H1 (cell line): Measurements from ENCODE around the gene ALG3. TPM values are rescaled to one million over a fixed set of nuclear protein-coding genes. Genes with fewer than 3 reads are reported as not detected.

ENCODE experiments used
- CTCF ChIA-PET: fragments of 300-600 bp; sonication (Branson Sonifier 250); formaldehyde crosslinking; loops from one replicate; lab custom pipeline; 2021; ENCODE audit not compliant: partially characterized antibody; lab: Charles Lee
- POLR2A ChIA-PET: fragments of 300-600 bp; sonication (Branson Sonifier 250); formaldehyde crosslinking; loops from one replicate; lab custom pipeline; 2021; ENCODE audit warnings: inconsistent platforms; ENCODE audit not compliant: partially characterized antibody; lab: Charles Lee
- DNase-seq, 2 experiments: peaks; one replicate each; pipeline versions ENCODE4 v3.0.0 to v3.0.0-alpha.2; 2010 to 2022; ENCODE audit warnings: low spot score in 2 of 2, low read depth in 1 of 2, mixed read lengths in 1 of 2
- FAIRE-seq: peaks from 2 replicates; lab custom pipeline; 2011; peaks lifted over from hg19 to GRCh38; lab: Jason Lieb, UNC
- H2AFZ ChIP-seq: 2 replicates; pipeline ENCODE4 v1.8.1; 2012; ENCODE audit warnings: low read length, inconsistent platforms
- H2AK5ac ChIP-seq: 2 replicates; pipeline ENCODE4 v1.6.1; 2013; ENCODE audit warnings: low read depth, low read length
- H2BK120ac ChIP-seq: replicated peaks from 2 replicates; pipeline ENCODE3; 2013; ENCODE audit warnings: low read depth, low read length, inconsistent platforms
- H2BK12ac ChIP-seq: 2 replicates; pipeline ENCODE4 v1.6.1; 2013; ENCODE audit warnings: low read depth, low read length
- H2BK15ac ChIP-seq: 2 replicates; pipeline ENCODE4 v1.6.1; 2013; ENCODE audit warnings: low read length
- H2BK20ac ChIP-seq: 2 replicates; pipeline ENCODE4 v1.6.1; 2013; ENCODE audit warnings: low read length
- H2BK5ac ChIP-seq: 2 replicates; pipeline ENCODE4 v1.6.1; 2013; ENCODE audit warnings: low read depth, low read length
- H3K14ac ChIP-seq: 2 replicates; pipeline ENCODE4 v1.6.1; 2013; ENCODE audit warnings: inconsistent platforms; ENCODE audit not compliant: insufficient read length
- H3K18ac ChIP-seq: 2 replicates; pipeline ENCODE4 v1.6.1; 2013; ENCODE audit warnings: low read length; ENCODE audit errors: extremely low read depth
- H3K23ac ChIP-seq: 2 replicates; pipeline ENCODE4 v1.6.1; 2013; ENCODE audit warnings: inconsistent platforms; ENCODE audit not compliant: insufficient read length
- H3K23me2 ChIP-seq: 2 replicates; pipeline ENCODE4 v1.6.1; 2013; ENCODE audit warnings: low read depth, low read length
- H3K27ac ChIP-seq: 2 replicates; pipeline ENCODE4 v1.6.1; 2011; ENCODE audit warnings: low read depth, low read length, inconsistent platforms
- H3K27me3 ChIP-seq, 4 experiments: replicated peaks in 1 of 4; 1 replicate in 1 of 4; 2 replicates in 3 of 4; pipeline versions ENCODE4 v1.6.1 to v1.8.1; 2011 to 2013; ENCODE audit warnings: low read length in 3 of 4, mild to moderate bottlenecking in 3 of 4, inconsistent platforms in 2 of 4, mixed read lengths in 2 of 4, moderate library complexity in 1 of 4; ENCODE audit not compliant: control insufficient read depth in 3 of 4, insufficient read depth in 3 of 4; ENCODE audit errors: extremely low read depth in 1 of 4
- H3K36me3 ChIP-seq, 4 experiments: 2 replicates each; pipeline versions ENCODE4 v1.6.1 to v1.8.1; 2011 to 2013; ENCODE audit warnings: mild to moderate bottlenecking in 4 of 4, low read length in 3 of 4, moderate library complexity in 2 of 4, control low read depth in 1 of 4, inconsistent platforms in 1 of 4; ENCODE audit not compliant: insufficient read depth in 4 of 4, control insufficient read depth in 2 of 4
- H3K4ac ChIP-seq: replicated peaks from 2 replicates; pipeline ENCODE3; 2013; ENCODE audit warnings: low read length, low read depth, mixed read lengths, inconsistent platforms; ENCODE audit not compliant: insufficient read length
- H3K4me1 ChIP-seq, 4 experiments: replicated peaks in 1 of 4; 1 replicate in 1 of 4; 2 replicates in 3 of 4; pipeline versions ENCODE4 v1.6.1 to v1.8.1; 2011 to 2013; ENCODE audit warnings: low read length in 3 of 4, inconsistent platforms in 2 of 4, mixed read lengths in 1 of 4; ENCODE audit not compliant: insufficient read depth in 4 of 4, control insufficient read depth in 3 of 4
- H3K4me2 ChIP-seq, 2 experiments: 2 replicates each; pipeline versions ENCODE4 v1.6.1 to v1.8.1; 2011 to 2013; ENCODE audit warnings: low read depth in 2 of 2, low read length in 2 of 2, control low read depth in 1 of 2, inconsistent platforms in 1 of 2, mild to moderate bottlenecking in 1 of 2; ENCODE audit not compliant: insufficient read depth in 1 of 2
- H3K4me3 ChIP-seq, 4 experiments: fragments of 200-600, 300-600 bp in 1 of 4; sonication (generic), shearing (Covaris generic), sonication (Bioruptor Twin) in 1 of 4; 2 replicates each; pipeline versions ENCODE4 v1.5.1 to v1.8.1; 2011 to 2016; ENCODE audit warnings: low read length in 4 of 4, low read depth in 3 of 4, control low read depth in 2 of 4, inconsistent platforms in 2 of 4, mild to moderate bottlenecking in 2 of 4, mixed read lengths in 1 of 4, moderate library complexity in 1 of 4; ENCODE audit not compliant: insufficient read depth in 2 of 4; ENCODE audit errors: extremely low read depth in 1 of 4
- H3K56ac ChIP-seq: replicated peaks from 2 replicates; pipeline ENCODE3; 2013; ENCODE audit warnings: low read depth, mild to moderate bottlenecking, mixed read lengths, low read length, inconsistent platforms; ENCODE audit not compliant: insufficient read length
- H3K79me1 ChIP-seq: 2 replicates; pipeline ENCODE4 v1.6.1; 2013; ENCODE audit warnings: low read depth, low read length, control low read depth
- H3K79me2 ChIP-seq, 2 experiments: 2 replicates each; pipeline versions ENCODE4 v1.6.1 to v1.8.1; 2012 to 2013; ENCODE audit warnings: low read length in 2 of 2, mild to moderate bottlenecking in 2 of 2, inconsistent platforms in 1 of 2; ENCODE audit not compliant: insufficient read depth in 2 of 2, control insufficient read depth in 1 of 2
- H3K9ac ChIP-seq, 4 experiments: replicated peaks in 1 of 4; 1 replicate in 1 of 4; 2 replicates in 3 of 4; pipeline versions ENCODE4 v1.6.1 to v1.8.1; 2011 to 2013; ENCODE audit warnings: low read depth in 3 of 4, low read length in 3 of 4, control low read depth in 2 of 4, mild to moderate bottlenecking in 2 of 4, moderate library complexity in 2 of 4, inconsistent platforms in 1 of 4; ENCODE audit errors: extremely low read depth in 1 of 4
- H3K9me3 ChIP-seq, 2 experiments: 2 replicates each; pipeline versions ENCODE4 v1.6.1 to v1.8.1; 2012 to 2013; ENCODE audit warnings: mild to moderate bottlenecking in 2 of 2, moderate library complexity in 2 of 2, control low read depth in 1 of 2, inconsistent platforms in 1 of 2, low read depth in 1 of 2, low read length in 1 of 2, mixed read lengths in 1 of 2; ENCODE audit not compliant: insufficient read depth in 2 of 2
- H4K20me1 ChIP-seq, 2 experiments: replicated peaks in 1 of 2; 2 replicates each; pipeline versions ENCODE3 to v1.8.1; 2011 to 2013; ENCODE audit warnings: inconsistent platforms in 2 of 2, low read length in 2 of 2, mild to moderate bottlenecking in 1 of 2; ENCODE audit not compliant: insufficient read depth in 2 of 2, control insufficient read depth in 1 of 2
- H4K5ac ChIP-seq: 2 replicates; pipeline ENCODE4 v1.6.1; 2013; ENCODE audit warnings: low read length, low read depth, mixed read lengths, inconsistent platforms; ENCODE audit not compliant: insufficient read length
- H4K8ac ChIP-seq: 2 replicates; pipeline ENCODE4 v1.8.0; 2013; ENCODE audit warnings: mild to moderate bottlenecking, moderate library complexity, low read length, inconsistent platforms; ENCODE audit not compliant: insufficient read depth; ENCODE audit errors: extremely low read depth
- H4K91ac ChIP-seq: replicated peaks from 2 replicates; pipeline ENCODE3; 2013; ENCODE audit warnings: low read length, mixed read lengths, inconsistent platforms; ENCODE audit not compliant: insufficient read length
- CBX8 ChIP-seq: fragments of 300-800, 300-1000 bp; sonication (generic); IDR thresholded peaks from 2 replicates; pipeline ENCODE4 v1.7.1; 2016; ENCODE audit warnings: low read depth, low read length, borderline replicate concordance
- SAP30 ChIP-seq: fragments of 300-600 bp; sonication (generic); IDR thresholded peaks from 2 replicates; pipeline ENCODE4 v1.7.1; 2012; ENCODE audit warnings: low read length, moderate library complexity, mild to moderate bottlenecking, inconsistent platforms; ENCODE audit not compliant: insufficient read depth, insufficient replicate concordance
- SIN3A ChIP-seq, 2 experiments: IDR thresholded peaks in 1 of 2; conservative IDR thresholded peaks in 1 of 2; 2 replicates each; pipeline ENCODE4 v1.6.1; 2011 to 2012; ENCODE audit warnings: low read length in 2 of 2, improper control_type of control experiment in 1 of 2, low read depth in 1 of 2, mild to moderate bottlenecking in 1 of 2
- SUZ12 ChIP-seq: fragments of 200-600 bp; sonication (generic); IDR thresholded peaks from 2 replicates; pipeline ENCODE4 v1.6.1; 2012; ENCODE audit warnings: mild to moderate bottlenecking, inconsistent platforms, low read length, moderate library complexity, mixed read lengths
- ZNF274 ChIP-seq: IDR thresholded peaks from 2 replicates; pipeline ENCODE4 v1.7.0; 2012; ENCODE audit warnings: low read length, borderline replicate concordance; ENCODE audit errors: extremely low read depth
- WGBS, 2 experiments: shearing (Covaris generic) in 1 of 2; methylation state at CpG; one replicate each; pipeline versions ENCODE4 v1.1.6 to v1.1.7; 2013 to 2015; ENCODE audit warnings: low lambda C conversion rate in 2 of 2, mixed read lengths in 2 of 2, inconsistent platforms in 1 of 2, low coverage in 1 of 2, missing lambda C conversion rate in 1 of 2; ENCODE audit not compliant: insufficient replicate concordance in 2 of 2, insufficient coverage in 1 of 2, insufficient read length in 1 of 2; ENCODE audit errors: extremely low coverage in 1 of 2, missing lambda C conversion rate in 1 of 2; 5-methylcytosine and 5-hydroxymethylcytosine counted together
- polyA plus RNA-seq, 7 experiments: library from polyadenylated mRNA; depleted of rRNA in 3 of 7; stranded (reverse) in 5 of 7; unstranded in 2 of 7; fragments of >200 nt in 5 of 7; fragments of 200-250 nt in 2 of 7; gene quantifications; 1 replicate in 5 of 7; 2 replicates in 1 of 7; 4 replicates in 1 of 7; pipeline versions ENCODE4 v1.2.1 to v1.2.3, GENCODE V29; 2011 to 2013; ENCODE audit warnings: missing spikeins in 2 of 7, mixed read lengths in 2 of 7
- total RNA-seq: library from RNA; stranded (reverse); fragmentation: NEBNext Ultra II Directional; extraction: Animal tissue kit (Norgen Biotek cat#: 25700); gene quantifications from 2 replicates; pipeline ENCODE4 v1.2.1, GENCODE V29; 2021
- TF ChIP-seq, protein P1 (sequence below): IDR thresholded peaks from 2 replicates; pipeline ENCODE4 v1.6.1; 2012; ENCODE audit warnings: inconsistent platforms
- TF ChIP-seq, protein P2 (sequence below): IDR thresholded peaks from 2 replicates; pipeline ENCODE4 v1.6.1; 2012; ENCODE audit warnings: inconsistent platforms
- TF ChIP-seq, protein P3 (sequence below), 3 experiments: IDR thresholded peaks; 1 replicate in 2 of 3; 2 replicates in 1 of 3; pipeline versions ENCODE4 v1.5.1 to v1.6.1; 2011; ENCODE audit warnings: low read length in 3 of 3, mild to moderate bottlenecking in 3 of 3, inconsistent platforms in 2 of 3, low read depth in 1 of 3, moderate library complexity in 1 of 3; ENCODE audit not compliant: insufficient read depth in 1 of 3; ENCODE audit errors: control extremely low read depth in 1 of 3

The ALG3 gene
- total and polyA plus RNA-seq, 2 of the 8 experiments (the other 6 are each of a cell fraction or from before 2014, with no cell fraction given): 54.6 to 148 TPM

DNA sequence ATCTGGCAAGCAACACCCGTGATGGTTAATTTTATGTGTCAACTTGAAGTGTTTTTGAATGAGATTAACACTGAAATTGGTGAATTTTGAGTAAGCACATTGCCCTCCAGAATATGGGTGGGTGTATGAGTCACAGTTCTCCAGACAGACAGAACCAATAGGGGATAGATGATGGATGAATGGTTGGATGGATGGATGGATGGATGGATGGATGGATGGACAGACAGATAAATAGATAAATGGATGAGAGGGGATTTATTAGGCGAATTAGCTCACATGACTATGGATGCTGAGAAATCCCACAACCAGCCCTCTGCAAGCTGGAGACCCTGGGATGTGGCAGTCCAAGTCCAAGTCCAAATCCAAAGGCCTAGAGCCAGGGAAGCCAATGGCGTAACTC, 24.8 kb downstream of the ALG3 start:
- Histone ChIP-seq H2BK5ac (no peak overlapping the region), H3K79me1 (no peaks in the 10 kb centered on the region), H3K4me2 (no peak overlapping the region), H3K4ac (no peak overlapping the region), H4K5ac (no peak overlapping the region), H2AK5ac (no peak overlapping the region), H2BK12ac (no peak overlapping the region), H3K4me3 (no peak overlapping the region), H3K56ac (no peak overlapping the region), H3K36me3 (no peaks in the 10 kb centered on the region), H2BK20ac (no peak overlapping the region), H3K23me2 (peaks cover 2% of the 10 kb centered on the region; the same call in 1 of the 2 replicates), H3K23ac (no peak overlapping the region), H3K14ac (no peak overlapping the region), H3K4me1 (peaks cover 0 to 4% (median 2%) of the 10 kb centered on the region in 4 experiments; a peak in 3 of 7 replicates), H3K27me3 (peaks cover 6 to 13% (median 12%) of the 10 kb centered on the region in 4 experiments), H3K9me3 (no peaks in the 10 kb centered on the region), H2BK15ac (no peak overlapping the region), H2BK120ac (no peak overlapping the region), H3K79me2 (no peaks in the 10 kb centered on the region), H4K91ac (no peak overlapping the region), H4K8ac (no peak overlapping the region), H2AFZ (no peak overlapping the region), H4K20me1 (no peaks in the 10 kb centered on the region), H3K27ac (no peak overlapping the region), H3K18ac (no peak overlapping the region), H3K9ac (no peak overlapping the region)
- ChIA-PET CTCF (interaction anchor here (0.7 to 10.3 kb wide), 3 partner anchors 16 to 242 kb away, joined by 3 to 183 read pairs (median 52); no protein-coding TSS in a partner anchor), POLR2A (interaction anchor here (1.4 kb wide), 1 partner anchor 29 kb away, joined by 3 read pairs; no protein-coding TSS in a partner anchor)
- 86% methylated on average over 3 of the region's 3 CpGs; no CpG with 5 or more reads in 1 of the 2 experiments for whole genome bisulfite sequencing, 2 experiments
- FAIRE-seq (no peak), DNase-seq (no peak)
- TF ChIP-seq, protein P1, sequence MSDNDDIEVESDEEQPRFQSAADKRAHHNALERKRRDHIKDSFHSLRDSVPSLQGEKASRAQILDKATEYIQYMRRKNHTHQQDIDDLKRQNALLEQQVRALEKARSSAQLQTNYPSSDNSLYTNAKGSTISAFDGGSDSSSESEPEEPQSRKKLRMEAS: no peak
- TF ChIP-seq CBX8: no peak
- TF ChIP-seq SIN3A (conservative IDR thresholded peaks at IDR 0.05 in 1 of 2, IDR thresholded peaks at IDR 0.05 in 1 of 2; ENCODE audit: low read depth in 1 of 2, low read length in 2 of 2): no peak
- TF ChIP-seq, protein P2, sequence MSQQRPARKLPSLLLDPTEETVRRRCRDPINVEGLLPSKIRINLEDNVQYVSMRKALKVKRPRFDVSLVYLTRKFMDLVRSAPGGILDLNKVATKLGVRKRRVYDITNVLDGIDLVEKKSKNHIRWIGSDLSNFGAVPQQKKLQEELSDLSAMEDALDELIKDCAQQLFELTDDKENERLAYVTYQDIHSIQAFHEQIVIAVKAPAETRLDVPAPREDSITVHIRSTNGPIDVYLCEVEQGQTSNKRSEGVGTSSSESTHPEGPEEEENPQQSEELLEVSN: no peak
- no peak for TF ChIP-seq SUZ12
- no peak for TF ChIP-seq ZNF274
- TF ChIP-seq, protein P3, sequence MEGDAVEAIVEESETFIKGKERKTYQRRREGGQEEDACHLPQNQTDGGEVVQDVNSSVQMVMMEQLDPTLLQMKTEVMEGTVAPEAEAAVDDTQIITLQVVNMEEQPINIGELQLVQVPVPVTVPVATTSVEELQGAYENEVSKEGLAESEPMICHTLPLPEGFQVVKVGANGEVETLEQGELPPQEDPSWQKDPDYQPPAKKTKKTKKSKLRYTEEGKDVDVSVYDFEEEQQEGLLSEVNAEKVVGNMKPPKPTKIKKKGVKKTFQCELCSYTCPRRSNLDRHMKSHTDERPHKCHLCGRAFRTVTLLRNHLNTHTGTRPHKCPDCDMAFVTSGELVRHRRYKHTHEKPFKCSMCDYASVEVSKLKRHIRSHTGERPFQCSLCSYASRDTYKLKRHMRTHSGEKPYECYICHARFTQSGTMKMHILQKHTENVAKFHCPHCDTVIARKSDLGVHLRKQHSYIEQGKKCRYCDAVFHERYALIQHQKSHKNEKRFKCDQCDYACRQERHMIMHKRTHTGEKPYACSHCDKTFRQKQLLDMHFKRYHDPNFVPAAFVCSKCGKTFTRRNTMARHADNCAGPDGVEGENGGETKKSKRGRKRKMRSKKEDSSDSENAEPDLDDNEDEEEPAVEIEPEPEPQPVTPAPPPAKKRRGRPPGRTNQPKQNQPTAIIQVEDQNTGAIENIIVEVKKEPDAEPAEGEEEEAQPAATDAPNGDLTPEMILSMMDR (IDR thresholded peaks at IDR 0.05; ENCODE audit: control extremely low read depth in 1 of 3, insufficient read depth in 1 of 3, low read depth in 1 of 3, low read length in 3 of 3): no peak
- TF ChIP-seq SAP30: no peak
